Right lobe of liver (tissue), 4 donors: ENCODE data around the gene FAM168B.

ENCODE experiments used
- CTCF ChIP-seq, 4 donors: fragments of 200-600 bp in 3 of 4; fragments of 450-650 bp in 1 of 4; IDR thresholded peaks; one replicate each; pipeline versions ENCODE4 v1.5.1 to v1.8.0; 2016 to 2022; ENCODE audit warnings: antibody characterized with exemption in 4 of 4, mild to moderate bottlenecking in 2 of 4
- POLR2A ChIP-seq: fragments of 450-650 bp; IDR thresholded peaks from one replicate; pipeline ENCODE4 v1.6.1; 2017; ENCODE audit warnings: antibody characterized with exemption, mild to moderate bottlenecking
- donor health status: DM: no; HTN: no; CAD: no.
- donor health status: DM: no; HTN: no; CAD: no.
- donor health status: DM: no; HTN: yes; CAD: no.

DNA sequence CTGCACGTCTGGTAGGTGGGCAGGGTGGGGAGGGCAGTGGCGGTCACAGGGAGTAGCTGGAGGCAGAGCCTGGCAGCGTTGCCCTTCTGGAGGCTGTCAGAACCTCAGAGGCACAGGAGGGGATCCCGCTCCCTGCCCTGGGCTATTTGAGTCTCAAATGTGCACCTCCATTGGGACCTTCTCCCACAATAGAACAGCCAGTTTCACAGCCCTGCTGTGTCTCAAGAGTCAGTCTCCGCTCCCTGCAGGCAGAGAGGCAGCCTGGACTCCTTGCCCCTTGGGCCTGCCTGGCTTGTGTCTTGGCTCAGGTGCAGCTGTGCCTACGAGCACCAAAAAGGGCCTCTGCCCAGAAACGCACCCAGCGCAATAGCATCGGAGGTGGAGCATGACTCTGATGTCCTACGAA lies 57.4 kb downstream of the FAM168B start:
- no peak for TF ChIP-seq CTCF (IDR thresholded peaks at IDR 0.05)
- TF ChIP-seq POLR2A: no peak
